MCF 10A (cell line): Measurements from ENCODE around the gene A1BG. TPM values are rescaled to one million over a fixed set of nuclear protein-coding genes. Genes with fewer than 3 reads are reported as not detected.
A peak's percentile ranks its signal among the peaks of the same experiment; 100 is the strongest.

Experiments
- Bru-seq: library from RNA; stranded (reverse); fragments of 400-500 nt; gene quantifications from one replicate; lab custom pipeline; 2021; lab: Mats Ljungman, UMichigan
- BruChase-seq, 2 experiments: library from RNA; stranded (reverse); fragments of 400-500 nt; gene quantifications; one replicate each; lab custom pipeline; 2021; lab: Mats Ljungman, UMichigan
- BruUV-seq: library from RNA; stranded (reverse); fragments of 400-500 nt; replicated peaks from 2 replicates; lab custom pipeline; 2021; lab: Mats Ljungman, UMichigan
- CTCF ChIA-PET: fragments of 300-600 bp; sonication (Branson Sonifier 250); formaldehyde crosslinking; extraction: SDS; loops from one replicate; lab custom pipeline; 2021; ENCODE audit warnings: antibody characterized with exemption, inconsistent platforms; lab: Yijun Ruan, JAX
- POLR2A ChIA-PET: fragments of 300-600, 350-650 bp; sonication (Branson Sonifier 250); formaldehyde crosslinking; extraction: SDS; loops from one replicate; lab custom pipeline; 2020; ENCODE audit warnings: antibody characterized with exemption, inconsistent platforms; lab: Yijun Ruan, JAX
- DNase-seq: peaks from one replicate; pipeline ENCODE4 v3.0.0-alpha.2; 2018; ENCODE audit not compliant: unreplicated experiment
- H3K27ac Mint-ChIP-seq: one replicate; pipeline ENCODE4 v1.8.0; 2022; ENCODE audit warnings: mild to moderate bottlenecking, low read depth, mixed read lengths; ENCODE audit not compliant: unreplicated experiment
- H3K27me3 Mint-ChIP-seq: one replicate; pipeline ENCODE4 v1.8.0; 2022; ENCODE audit warnings: mixed read lengths; ENCODE audit not compliant: insufficient read depth, unreplicated experiment
- H3K36me3 Mint-ChIP-seq: one replicate; pipeline ENCODE4 v1.8.0; 2022; ENCODE audit warnings: mild to moderate bottlenecking, moderate library complexity, mixed read lengths; ENCODE audit not compliant: insufficient read depth, unreplicated experiment
- H3K4me1 Mint-ChIP-seq: one replicate; pipeline ENCODE4 v1.8.0; 2022; ENCODE audit warnings: mixed read lengths; ENCODE audit not compliant: insufficient read depth, unreplicated experiment
- H3K4me3 Mint-ChIP-seq: one replicate; pipeline ENCODE4 v1.8.0; 2022; ENCODE audit warnings: mild to moderate bottlenecking, moderate library complexity, mixed read lengths; ENCODE audit not compliant: unreplicated experiment
- H3K9me3 Mint-ChIP-seq: one replicate; pipeline ENCODE4 v1.8.0; 2022; ENCODE audit warnings: mixed read lengths; ENCODE audit not compliant: unreplicated experiment
- CTCF ChIP-seq: fragments of 200-600 bp; IDR thresholded peaks from one replicate; pipeline ENCODE4 v1.8.0; 2022; ENCODE audit warnings: antibody characterized with exemption, mild to moderate bottlenecking; ENCODE audit not compliant: unreplicated experiment
- intact Hi-C: fragments of 100-400 bp; cut with micrococcal nuclease; formaldehyde crosslinking; loops from 2 replicates; pipeline ENCODE4 v1.14.1; 2022
- long read RNA-seq: library from polyadenylated mRNA; stranded (forward); transcript quantifications from one replicate; pipeline ENCODE4 v2.0.0, GENCODE V29; 2022
- total RNA-seq: library from RNA; stranded (reverse); gene quantifications from 2 replicates; pipeline ENCODE4 v1.2.3, GENCODE V29; 2022

Gene A1BG
- 6.4 and 7.0 TPM in 2 replicates for total RNA-seq
- Bru-seq, nascent RNA = percentile 45 among the genes with signal in this experiment
- percentile 61 among the genes with signal in this experiment for BruChase-seq, experiment 1, labeled RNA remaining after a 6-hour chase
- BruChase-seq, experiment 2, labeled RNA remaining after a 2-hour chase = percentile 42 among the genes with signal in this experiment
- long read RNA-seq, transcript A1BG-203 (2 exons, 2,134 nt) = major isoform, 6 of 6 reads
- long read RNA-seq, partial matches to known transcripts = 0 of 6 reads
- long read RNA-seq, other reads (novel, unspliced or antisense) = 0 of 6 reads

GRCh38 chr19:58352760-58353671 lies at the start of gene A1BG:
A1BG (minus strand) TSS chr19:58353492; CDS start chr19:58353437, 55 bp downstream.
- Mint-ChIP-seq H3K9me3 (peaks cover 6% of the 10 kb centered on the region), H3K36me3 (peaks cover 17% of the 10 kb centered on the region), H3K27ac (no peak within 1 kb of the TSS), H3K4me1 (peaks cover 5% of the 10 kb centered on the region), H3K4me3 (no peak within 1 kb of the TSS), H3K27me3 (no peaks in the 10 kb centered on the region)
- CTCF ChIA-PET = interaction anchor here (0.6 kb wide), 1 partner anchor 65 kb away, joined by 4 read pairs; no protein-coding TSS in a partner anchor
- intact Hi-C loops = no loop called here
- TF ChIP-seq CTCF = no peak
- no peak for DNase-seq
- BruUV-seq = no TSS peak
- POLR2A ChIA-PET = interaction anchor here (0.6 to 1.3 kb wide), 2 partner anchors 9 to 23 kb away, joined by 4 read pairs; partner anchors contain the start of gene ZNF497

GRCh38 chr19:58401840-58402421 lies 48.6 kb upstream of the A1BG start:
- Mint-ChIP-seq H3K27me3 (no peaks in the 10 kb centered on the region), H3K4me1 (peaks cover 18% of the 10 kb centered on the region), H3K36me3 (peaks cover 6% of the 10 kb centered on the region), H3K27ac (peak overlapping the region; percentile 95), H3K9me3 (no peaks in the 10 kb centered on the region), H3K4me3 (peak overlapping the region; percentile 92)
- no peak for DNase-seq
- no peak for TF ChIP-seq CTCF
- ChIA-PET POLR2A (interaction anchor here (0.6 to 4.7 kb wide), 6 partner anchors 13 to 72 kb away, joined by 3 to 22 read pairs (median 4); partner anchors contain the start of genes RPS5, ZNF324B and ZNF497), CTCF (interaction anchor here (0.9 to 2.1 kb wide), 2 partner anchors 25 to 112 kb away, joined by 3 to 7 read pairs; no protein-coding TSS in a partner anchor)
- BruUV-seq = no TSS peak
- intact Hi-C loops = loop anchor here (1.0 kb wide), 1 partner anchor 21 kb away; the partner anchor contains the start of gene ZNF837

GRCh38 chr19:58400916-58401839 lies 47.9 kb upstream of the A1BG start:
- Mint-ChIP-seq H3K27me3 (no peaks in the 10 kb centered on the region), H3K4me3 (peak overlapping the region; percentile 92), H3K36me3 (peaks cover 6% of the 10 kb centered on the region), H3K9me3 (no peaks in the 10 kb centered on the region), H3K4me1 (peaks cover 13% of the 10 kb centered on the region), H3K27ac (peak overlapping the region; percentile 95)
- DNase-seq = peak; percentile 100
- TF ChIP-seq CTCF = no peak
- POLR2A ChIA-PET = interaction anchor here (0.6 to 4.7 kb wide), 5 partner anchors 13 to 52 kb away, joined by 3 to 22 read pairs (median 4); partner anchors contain the start of genes RPS5, ZNF324B and ZNF497
- BruUV-seq = no TSS peak
- intact Hi-C loops = loop anchor here (1.0 kb wide), 1 partner anchor 20 kb away; the partner anchor contains the start of gene ZNF837
- CTCF ChIA-PET = interaction anchor here (1.3 to 2.1 kb wide), 2 partner anchors 13 to 113 kb away, joined by 5 to 7 read pairs; no protein-coding TSS in a partner anchor
